Measurements from ENCODE around the gene CKS2. TPM values are rescaled to one million over a fixed set of nuclear protein-coding genes. Genes with fewer than 3 reads are reported as not detected.

Gene CKS2
- total and polyA plus RNA-seq, 2 of the 4 experiments (the other 2 are of a cell fraction): 192 to 261 TPM

DNA sequence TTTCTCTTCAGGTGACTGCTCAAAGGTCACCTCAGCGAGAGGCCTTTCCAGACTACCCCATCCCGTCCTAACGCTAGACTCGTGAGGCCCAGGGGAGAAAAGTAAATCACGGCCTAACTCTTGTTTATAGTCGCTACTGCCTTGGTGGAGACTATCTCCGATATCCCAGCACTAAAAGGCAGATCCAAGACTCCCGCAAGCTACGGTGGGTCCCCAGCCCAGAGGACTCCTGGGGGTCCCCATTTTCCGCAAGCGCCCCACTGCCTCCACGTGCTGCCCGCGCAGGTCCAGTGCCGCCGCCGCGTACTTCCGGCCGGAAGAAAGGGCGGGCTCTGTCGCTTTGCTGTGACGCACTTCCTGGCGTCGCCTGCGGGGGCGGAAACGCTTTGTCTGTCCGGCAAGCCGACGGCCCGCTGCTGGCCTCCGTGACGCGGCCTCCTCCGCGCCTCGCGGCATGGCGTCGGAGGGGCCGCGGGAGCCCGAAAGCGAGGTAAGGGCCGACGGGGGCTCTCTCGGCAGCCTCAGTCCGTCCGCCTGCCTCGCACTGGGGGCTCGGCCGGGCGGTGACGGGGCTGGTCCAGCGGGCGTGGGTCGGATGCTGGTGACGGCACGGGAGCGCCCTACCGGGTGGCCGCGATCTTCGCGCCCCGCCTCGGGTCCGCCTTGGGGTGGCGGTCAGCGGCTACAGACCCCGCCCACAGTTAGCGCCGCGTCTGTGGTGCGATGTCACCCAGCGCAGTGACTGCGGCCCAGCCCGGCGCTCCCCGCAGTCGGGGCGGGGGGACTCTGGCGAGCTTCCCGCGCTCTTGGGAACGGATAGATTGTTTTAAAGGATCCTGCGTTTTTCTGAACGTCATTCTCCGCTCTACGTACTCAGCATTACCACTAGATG is 7.4 kb downstream of the CKS2 start, which contains the start of gene SECISBP2 (continued):
- TF ChIP-seq FOS (IDR thresholded peaks at IDR 0.05; ENCODE audit: low read depth, low read length): 0 out of 2 replicates have a peak, but pooled peaks have one; percentile 11
- peak; percentile 58 for TF ChIP-seq SMC3 (IDR thresholded peaks at IDR 0.05; ENCODE audit: low read depth, low read length)
- peak; percentile 94 for TF ChIP-seq MAZ (IDR thresholded peaks at IDR 0.05; ENCODE audit: borderline replicate concordance, low read depth, low read length)

Measured in IMR-90 (cell line).